ENCODE data around the gene IL1RL1. TPM values are rescaled to one million over a fixed set of nuclear protein-coding genes. Genes with fewer than 3 reads are reported as not detected.

IL1RL1 gene
- total RNA-seq, 1 experiment from 2014 or later: not detected

- no peaks in the 10 kb centered on the region for H3K36me3 ChIP-seq (ENCODE audit: insufficient read depth, low read length)
- H3K9me3 ChIP-seq (ENCODE audit: low read length): no peaks in the 10 kb centered on the region
- no peak overlapping the region for H3K4me2 ChIP-seq (ENCODE audit: low read depth, low read length, poor library complexity, severe bottlenecking)
- H3K27me3 ChIP-seq (ENCODE audit: low read length): no peaks in the 10 kb centered on the region
- H3K27ac ChIP-seq (ENCODE audit: low read length): no peak overlapping the region
- DNase-seq: no peak
- no peaks in the 10 kb centered on the region for H3K4me1 ChIP-seq (ENCODE audit: low read length)
- H3K9ac ChIP-seq (ENCODE audit: low read length): no peak overlapping the region
- H2AFZ ChIP-seq (ENCODE audit: low read length): no peak overlapping the region
- no peak overlapping the region for H3K4me3 ChIP-seq (ENCODE audit: low read length)
- H4K20me1 ChIP-seq (ENCODE audit: insufficient read depth, low read depth, low read length): 0 out of 2 replicates have a peak, but pooled peaks cover 3% of the 10 kb centered on the region
- H3K9me2 ChIP-seq (replicated peaks; ENCODE audit: insufficient read depth, low read length): no peaks in the 10 kb centered on the region
- H3K79me2 ChIP-seq (ENCODE audit: low read length): no peaks in the 10 kb centered on the region
Measured at GRCh38 chr2:102376052-102376591, 64.8 kb downstream of the IL1RL1 start.

DNA sequence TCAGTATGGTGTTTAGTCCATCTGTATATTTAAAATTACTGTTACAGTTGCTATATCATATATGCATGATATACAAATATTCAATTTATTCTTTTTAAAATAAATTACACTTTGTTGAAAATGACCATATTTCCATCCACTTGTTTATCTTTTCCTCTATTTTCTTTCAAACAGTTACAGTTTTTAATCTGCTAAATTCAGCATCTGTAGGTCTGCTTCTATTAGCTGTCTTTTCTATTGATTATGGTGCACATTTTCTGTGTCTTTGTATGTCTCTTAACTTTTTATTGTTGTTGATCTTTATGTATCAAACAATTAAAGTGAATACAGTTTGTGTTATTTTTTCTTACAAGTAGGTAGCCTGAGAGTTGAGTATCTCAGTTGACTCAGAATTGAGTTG is 72.4 kb downstream of the IL1RL1 start:
- Histone ChIP-seq H3K27me3 (ENCODE audit: low read length) (no peaks in the 10 kb centered on the region), H3K79me2 (ENCODE audit: low read length) (no peaks in the 10 kb centered on the region), H3K4me3 (ENCODE audit: low read length) (no peak overlapping the region), H3K36me3 (ENCODE audit: insufficient read depth, low read length) (0 out of 2 replicates have a peak, but pooled peaks cover 3% of the 10 kb centered on the region), H3K9me3 (ENCODE audit: low read length) (peaks cover 10% of the 10 kb centered on the region; the same call in 1 of the 2 replicates), H4K20me1 (ENCODE audit: insufficient read depth, low read depth, low read length) (0 out of 2 replicates have a peak, but pooled peaks cover under 1% of the 10 kb centered on the region), H2AFZ (ENCODE audit: low read length) (no peak overlapping the region), H3K4me1 (ENCODE audit: low read length) (no peaks in the 10 kb centered on the region), H3K9ac (ENCODE audit: low read length) (no peak overlapping the region), H3K4me2 (ENCODE audit: low read depth, low read length, poor library complexity, severe bottlenecking) (no peak overlapping the region), H3K27ac (ENCODE audit: low read length) (no peak overlapping the region), H3K9me2 (replicated peaks; ENCODE audit: insufficient read depth, low read length) (no peaks in the 10 kb centered on the region)
- no peak for DNase-seq

GRCh38 chr2:102385522-102385921 is 74.2 kb downstream of the IL1RL1 start:
- no peak overlapping the region for H2AFZ ChIP-seq (ENCODE audit: low read length)
- DNase-seq: no peak
- no peaks in the 10 kb centered on the region for H3K4me1 ChIP-seq (ENCODE audit: low read length)
- 0 out of 2 replicates have a peak, but pooled peaks cover 3% of the 10 kb centered on the region for H3K36me3 ChIP-seq (ENCODE audit: insufficient read depth, low read length)
- no peaks in the 10 kb centered on the region for H3K27me3 ChIP-seq (ENCODE audit: low read length)
- no peak overlapping the region for H3K9ac ChIP-seq (ENCODE audit: low read length)
- H3K27ac ChIP-seq (ENCODE audit: low read length): no peak overlapping the region
- H3K79me2 ChIP-seq (ENCODE audit: low read length): no peaks in the 10 kb centered on the region
- H4K20me1 ChIP-seq (ENCODE audit: insufficient read depth, low read depth, low read length): no peaks in the 10 kb centered on the region
- H3K4me2 ChIP-seq (ENCODE audit: low read depth, low read length, poor library complexity, severe bottlenecking): no peak overlapping the region
- H3K9me3 ChIP-seq (ENCODE audit: low read length): peaks cover 10% of the 10 kb centered on the region; the same call in 1 of the 2 replicates
- no peak overlapping the region for H3K4me3 ChIP-seq (ENCODE audit: low read length)
- no peaks in the 10 kb centered on the region for H3K9me2 ChIP-seq (replicated peaks; ENCODE audit: insufficient read depth, low read length)

GRCh38 chr2:102386004-102386403 is 74.6 kb downstream of the IL1RL1 start:
- no peak overlapping the region for H3K4me3 ChIP-seq (ENCODE audit: low read length)
- no peak overlapping the region for H3K27ac ChIP-seq (ENCODE audit: low read length)
- H3K4me1 ChIP-seq (ENCODE audit: low read length): no peaks in the 10 kb centered on the region
- no peak for DNase-seq
- peaks cover 10% of the 10 kb centered on the region; the same call in 1 of the 2 replicates for H3K9me3 ChIP-seq (ENCODE audit: low read length)
- no peaks in the 10 kb centered on the region for H3K79me2 ChIP-seq (ENCODE audit: low read length)
- H3K9ac ChIP-seq (ENCODE audit: low read length): no peak overlapping the region
- no peaks in the 10 kb centered on the region for H3K27me3 ChIP-seq (ENCODE audit: low read length)
- H3K36me3 ChIP-seq (ENCODE audit: insufficient read depth, low read length): 0 out of 2 replicates have a peak, but pooled peaks cover 3% of the 10 kb centered on the region
- H3K9me2 ChIP-seq (replicated peaks; ENCODE audit: insufficient read depth, low read length): no peaks in the 10 kb centered on the region
- no peak overlapping the region for H3K4me2 ChIP-seq (ENCODE audit: low read depth, low read length, poor library complexity, severe bottlenecking)
- H2AFZ ChIP-seq (ENCODE audit: low read length): no peak overlapping the region
- H4K20me1 ChIP-seq (ENCODE audit: insufficient read depth, low read depth, low read length): no peaks in the 10 kb centered on the region

GRCh38 chr2:102386867-102387541 is 75.6 kb downstream of the IL1RL1 start:
- Histone ChIP-seq H3K9ac (ENCODE audit: low read length) (no peak overlapping the region), H2AFZ (ENCODE audit: low read length) (no peak overlapping the region), H4K20me1 (ENCODE audit: insufficient read depth, low read depth, low read length) (no peaks in the 10 kb centered on the region), H3K36me3 (ENCODE audit: insufficient read depth, low read length) (0 out of 2 replicates have a peak, but pooled peaks cover 3% of the 10 kb centered on the region), H3K79me2 (ENCODE audit: low read length) (no peaks in the 10 kb centered on the region), H3K27ac (ENCODE audit: low read length) (no peak overlapping the region), H3K9me3 (ENCODE audit: low read length) (peaks cover 10% of the 10 kb centered on the region; the same call in 1 of the 2 replicates), H3K4me3 (ENCODE audit: low read length) (no peak overlapping the region), H3K4me1 (ENCODE audit: low read length) (no peaks in the 10 kb centered on the region), H3K4me2 (ENCODE audit: low read depth, low read length, poor library complexity, severe bottlenecking) (no peak overlapping the region), H3K9me2 (replicated peaks; ENCODE audit: insufficient read depth, low read length) (no peaks in the 10 kb centered on the region), H3K27me3 (ENCODE audit: low read length) (no peaks in the 10 kb centered on the region)
- DNase-seq: no peak

DNA sequence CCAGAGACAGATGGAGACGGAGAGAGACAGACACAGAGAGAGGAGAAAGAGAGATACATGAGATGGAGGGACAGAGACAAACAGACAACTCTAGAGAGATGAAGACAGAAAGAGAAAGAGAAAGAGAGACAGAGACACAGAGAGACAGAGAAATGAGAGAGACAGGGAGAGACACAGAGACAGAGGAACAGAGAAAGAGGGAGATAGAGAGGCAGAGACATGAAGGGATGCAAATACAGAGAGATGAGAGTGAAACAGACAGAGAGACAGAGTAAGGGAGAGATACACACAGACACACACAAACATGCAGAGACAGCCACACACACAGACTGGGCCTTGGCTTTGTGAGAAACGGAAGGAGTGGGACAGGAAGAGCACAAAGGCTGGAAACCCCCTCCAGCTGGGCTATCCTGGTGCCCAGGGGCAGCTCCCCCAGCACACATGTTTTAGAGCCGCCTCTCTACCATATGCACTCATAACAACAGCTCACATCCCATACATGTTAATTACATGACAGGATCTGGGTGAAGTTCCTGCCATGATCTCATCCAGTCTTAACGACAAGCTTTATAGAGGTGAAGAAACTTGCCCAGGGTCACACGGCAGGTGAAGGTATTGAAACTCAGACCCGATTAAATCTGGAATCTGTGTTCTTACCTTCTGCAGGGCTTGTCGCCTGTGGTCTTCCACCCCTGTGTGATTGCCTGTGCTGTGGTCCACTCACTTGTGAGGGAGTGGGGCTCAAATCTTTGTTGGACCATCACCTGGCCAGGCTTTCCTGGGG is 76.6 kb downstream of the IL1RL1 start:
- Histone ChIP-seq H3K36me3 (ENCODE audit: insufficient read depth, low read length) (0 out of 2 replicates have a peak, but pooled peaks cover 3% of the 10 kb centered on the region), H3K9me2 (replicated peaks; ENCODE audit: insufficient read depth, low read length) (no peaks in the 10 kb centered on the region), H3K27ac (ENCODE audit: low read length) (no peak overlapping the region), H3K9me3 (ENCODE audit: low read length) (peaks cover 10% of the 10 kb centered on the region; the same call in 1 of the 2 replicates), H3K4me1 (ENCODE audit: low read length) (no peaks in the 10 kb centered on the region), H3K79me2 (ENCODE audit: low read length) (no peaks in the 10 kb centered on the region), H3K4me2 (ENCODE audit: low read depth, low read length, poor library complexity, severe bottlenecking) (no peak overlapping the region), H2AFZ (ENCODE audit: low read length) (no peak overlapping the region), H3K4me3 (ENCODE audit: low read length) (no peak overlapping the region), H4K20me1 (ENCODE audit: insufficient read depth, low read depth, low read length) (no peaks in the 10 kb centered on the region), H3K27me3 (ENCODE audit: low read length) (no peaks in the 10 kb centered on the region), H3K9ac (ENCODE audit: low read length) (no peak overlapping the region)
- DNase-seq: no peak

GRCh38 chr2:102391565-102391964 is 80.2 kb downstream of the IL1RL1 start:
- H2AFZ ChIP-seq (ENCODE audit: low read length): no peak overlapping the region
- H3K9me2 ChIP-seq (replicated peaks; ENCODE audit: insufficient read depth, low read length): no peaks in the 10 kb centered on the region
- H4K20me1 ChIP-seq (ENCODE audit: insufficient read depth, low read depth, low read length): no peaks in the 10 kb centered on the region
- H3K36me3 ChIP-seq (ENCODE audit: insufficient read depth, low read length): no peaks in the 10 kb centered on the region
- H3K4me2 ChIP-seq (ENCODE audit: low read depth, low read length, poor library complexity, severe bottlenecking): no peak overlapping the region
- H3K4me3 ChIP-seq (ENCODE audit: low read length): no peak overlapping the region
- H3K9ac ChIP-seq (ENCODE audit: low read length): no peak overlapping the region
- H3K4me1 ChIP-seq (ENCODE audit: low read length): no peaks in the 10 kb centered on the region
- H3K27ac ChIP-seq (ENCODE audit: low read length): no peak overlapping the region
- H3K79me2 ChIP-seq (ENCODE audit: low read length): no peaks in the 10 kb centered on the region
- no peak for DNase-seq
- H3K27me3 ChIP-seq (ENCODE audit: low read length): no peaks in the 10 kb centered on the region
- H3K9me3 ChIP-seq (ENCODE audit: low read length): no peaks in the 10 kb centered on the region

DNA sequence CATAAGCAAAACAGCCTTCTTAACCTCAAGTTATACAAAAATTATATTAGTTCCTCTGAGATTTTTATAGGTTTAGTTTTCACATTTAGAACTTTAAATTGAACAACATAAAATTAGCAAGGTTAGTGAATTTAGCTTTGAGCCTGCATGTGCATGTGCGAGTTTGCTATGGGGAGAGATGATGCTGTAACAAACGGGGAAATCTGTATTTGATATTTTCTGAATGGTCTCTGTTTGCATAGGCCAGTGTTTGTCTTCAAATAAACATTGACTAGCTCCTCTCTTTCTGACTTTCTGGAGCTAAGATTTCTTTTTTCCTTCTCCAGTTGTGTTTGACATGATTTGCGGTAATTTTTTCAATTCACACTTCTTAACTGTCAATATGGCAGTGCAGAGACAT is 80.7 kb downstream of the IL1RL1 start:
- Histone ChIP-seq H3K4me3 (ENCODE audit: low read length) (no peak overlapping the region), H3K9me3 (ENCODE audit: low read length) (no peaks in the 10 kb centered on the region), H3K27ac (ENCODE audit: low read length) (no peak overlapping the region), H3K4me2 (ENCODE audit: low read depth, low read length, poor library complexity, severe bottlenecking) (no peak overlapping the region), H2AFZ (ENCODE audit: low read length) (no peak overlapping the region), H3K27me3 (ENCODE audit: low read length) (no peaks in the 10 kb centered on the region), H3K9ac (ENCODE audit: low read length) (no peak overlapping the region), H3K4me1 (ENCODE audit: low read length) (no peaks in the 10 kb centered on the region), H4K20me1 (ENCODE audit: insufficient read depth, low read depth, low read length) (no peaks in the 10 kb centered on the region), H3K36me3 (ENCODE audit: insufficient read depth, low read length) (no peaks in the 10 kb centered on the region), H3K79me2 (ENCODE audit: low read length) (no peaks in the 10 kb centered on the region), H3K9me2 (replicated peaks; ENCODE audit: insufficient read depth, low read length) (no peaks in the 10 kb centered on the region)
- DNase-seq: no peak
